Osteoblast (primary cell): ENCODE results near the gene ATMIN. TPM values are rescaled to one million over a fixed set of nuclear protein-coding genes. Genes with fewer than 3 reads are reported as not detected.

Source experiments
- DNase-seq: peaks from one replicate; pipeline ENCODE4 v3.0.0; 2011; ENCODE audit warnings: low spot score, mixed read lengths; ENCODE audit not compliant: insufficient read length; ENCODE audit errors: missing footprints
- H2AFZ ChIP-seq: 2 replicates; pipeline ENCODE4 v1.6.0; 2011; ENCODE audit warnings: mild to moderate bottlenecking, low read length
- H3K27ac ChIP-seq: 2 replicates; pipeline ENCODE4 v1.5.1; 2011; ENCODE audit warnings: mild to moderate bottlenecking, low read depth, low read length, moderate library complexity
- H3K27me3 ChIP-seq: 2 replicates; pipeline ENCODE4 v1.6.0; 2012; ENCODE audit warnings: mild to moderate bottlenecking, control low read depth, inconsistent platforms, low read length, moderate library complexity; ENCODE audit not compliant: insufficient read depth
- H3K36me3 ChIP-seq: 2 replicates; pipeline ENCODE4 v1.5.1; 2011; ENCODE audit warnings: mild to moderate bottlenecking, low read length, control low read depth, moderate library complexity; ENCODE audit not compliant: insufficient read depth
- H3K4me1 ChIP-seq: 2 replicates; pipeline ENCODE4 v1.5.1; 2011; ENCODE audit warnings: mild to moderate bottlenecking, low read length, control low read depth, moderate library complexity; ENCODE audit not compliant: insufficient read depth
- H3K4me2 ChIP-seq: 2 replicates; pipeline ENCODE4 v1.6.0; 2011; ENCODE audit warnings: mild to moderate bottlenecking, low read length; ENCODE audit not compliant: insufficient read depth
- H3K4me3 ChIP-seq: fragments of 200-600 bp; sonication (generic); 3 replicates; pipeline ENCODE4 v1.5.1; 2012; ENCODE audit warnings: mild to moderate bottlenecking, low read length, inconsistent platforms; ENCODE audit not compliant: insufficient read depth
- H3K79me2 ChIP-seq: 2 replicates; pipeline ENCODE4 v1.6.0; 2012; ENCODE audit warnings: mild to moderate bottlenecking, low read length, control low read depth, inconsistent platforms; ENCODE audit not compliant: insufficient read depth
- H3K9me3 ChIP-seq: 2 replicates; pipeline ENCODE4 v1.5.1; 2011; ENCODE audit warnings: low read depth, low read length, control low read depth
- H4K20me1 ChIP-seq: 2 replicates; pipeline ENCODE4 v1.6.0; 2012; ENCODE audit warnings: mild to moderate bottlenecking, low read length, control low read depth; ENCODE audit not compliant: insufficient read depth
- CTCF ChIP-seq: IDR thresholded peaks from 2 replicates; pipeline ENCODE4 v1.5.1; 2011; ENCODE audit warnings: mild to moderate bottlenecking, low read depth, low read length, moderate library complexity; ENCODE audit errors: extremely low read depth
- total RNA-seq: library from RNA; depleted of rRNA; stranded (reverse); fragments of >200 nt; gene quantifications from 2 replicates; pipeline ENCODE4 v1.2.3, GENCODE V29; 2012

Gene ATMIN
- total RNA-seq, 1 donor: 61.2 TPM

- Histone ChIP-seq H3K27me3 (no peaks in the 10 kb centered on the region), H3K79me2 (peaks cover 87% of the 10 kb centered on the region), H3K4me3 (no peak overlapping the region), H3K27ac (peak overlapping the region; percentile 100), H3K9me3 (no peaks in the 10 kb centered on the region), H3K36me3 (no peaks in the 10 kb centered on the region), H2AFZ (no peak overlapping the region), H4K20me1 (peaks cover 3% of the 10 kb centered on the region), H3K4me1 (peaks cover 21% of the 10 kb centered on the region), H3K4me2 (peak overlapping the region; percentile 94)
- no peak for TF ChIP-seq CTCF
- DNase-seq: no peak
Measured at GRCh38 chr16:81003064-81003463, 32.6 kb upstream of the ATMIN start.

- no peak for TF ChIP-seq CTCF
- Histone ChIP-seq H3K4me3 (peak overlapping the region; percentile 54), H3K27me3 (no peaks in the 10 kb centered on the region), H2AFZ (no peak overlapping the region), H3K4me2 (peak overlapping the region; percentile 94), H3K36me3 (no peaks in the 10 kb centered on the region), H3K79me2 (peaks cover 87% of the 10 kb centered on the region), H3K4me1 (peaks cover 25% of the 10 kb centered on the region), H3K9me3 (no peaks in the 10 kb centered on the region), H3K27ac (peak overlapping the region; percentile 100), H4K20me1 (peaks cover 3% of the 10 kb centered on the region)
- DNase-seq: no peak
Measured at GRCh38 chr16:81003610-81004460, 31.8 kb upstream of the ATMIN start.

- Histone ChIP-seq H4K20me1 (peaks cover 3% of the 10 kb centered on the region), H3K27ac (peak overlapping the region; percentile 100), H3K4me2 (peak overlapping the region; percentile 94), H3K79me2 (peaks cover 87% of the 10 kb centered on the region), H3K36me3 (no peaks in the 10 kb centered on the region), H2AFZ (peak overlapping the region; percentile 7), H3K9me3 (no peaks in the 10 kb centered on the region), H3K4me3 (peak overlapping the region; percentile 54), H3K4me1 (peaks cover 25% of the 10 kb centered on the region), H3K27me3 (no peaks in the 10 kb centered on the region)
- peak; percentile 86 for DNase-seq
- peak; percentile 67 for TF ChIP-seq CTCF
Measured at GRCh38 chr16:81004646-81005353, 30.8 kb upstream of the ATMIN start.
